BJ (cell line): ENCODE data around the gene CLTCL1. TPM values are rescaled to one million over a fixed set of nuclear protein-coding genes. Genes with fewer than 3 reads are reported as not detected.

Experiments
- CTCF ChIA-PET: fragments of 350-600 bp; formaldehyde crosslinking; extraction: SDS; loops from one replicate; lab custom pipeline; 2021; ENCODE audit warnings: antibody characterized with exemption, inconsistent platforms; lab: Yijun Ruan, JAX
- POLR2A ChIA-PET: fragments of 300-600 bp; sonication (Branson Sonifier 250); formaldehyde crosslinking; extraction: SDS; loops from one replicate; lab custom pipeline; 2021; ENCODE audit warnings: antibody characterized with exemption; lab: Charles Lee
- DNase-seq: peaks from one replicate; pipeline ENCODE4 v3.0.0-alpha.2; 2011; ENCODE audit warnings: low read depth
- H3K27me3 ChIP-seq: 2 replicates; pipeline ENCODE4 v1.6.0; 2011; ENCODE audit warnings: low read length; ENCODE audit not compliant: control insufficient read depth, insufficient read depth
- H3K36me3 ChIP-seq: 2 replicates; pipeline ENCODE4 v1.5.1; 2011; ENCODE audit warnings: low read length; ENCODE audit not compliant: control insufficient read depth, insufficient read depth
- H3K4me3 ChIP-seq: 2 replicates; pipeline ENCODE4 v1.5.1; 2011; ENCODE audit warnings: low read depth, mild to moderate bottlenecking, control low read depth, low read length
- CTCF ChIP-seq: IDR thresholded peaks from 2 replicates; pipeline ENCODE4 v1.5.1; 2011; ENCODE audit warnings: low read depth, mild to moderate bottlenecking, control low read depth, inconsistent platforms, low read length, moderate library complexity; ENCODE audit not compliant: insufficient read depth
- polyA plus RNA-seq: library from polyadenylated mRNA; depleted of rRNA; stranded (reverse); fragments of >200 nt; gene quantifications from 2 replicates; pipeline ENCODE4 v1.2.3, GENCODE V29; 2011

The CLTCL1 gene
- polyA plus RNA-seq, 1 experiment = 14.0 TPM

- DNase-seq = no peak
- CTCF ChIA-PET = no interaction called here
These were observed 114.8 kb downstream of the CLTCL1 start for GRCh38 chr22:19176732-19177131.

GRCh38 chr22:19176175-19176643 lies 115.3 kb downstream of the CLTCL1 start:
- Histone ChIP-seq H3K27me3 (no peaks in the 10 kb centered on the region), H3K4me3 (no peak overlapping the region), H3K36me3 (peaks cover 7% of the 10 kb centered on the region)
- DNase-seq = no peak
- ChIA-PET CTCF (no interaction called here), POLR2A (no interaction called here)
- TF ChIP-seq CTCF = no peak

More at GRCh38 chr22:19176732-19177131, 114.8 kb downstream of the CLTCL1 start:
- Histone ChIP-seq H3K27me3 (no peaks in the 10 kb centered on the region), H3K36me3 (peaks cover 7% of the 10 kb centered on the region), H3K4me3 (no peak overlapping the region)
- POLR2A ChIA-PET = no interaction called here
- TF ChIP-seq CTCF = no peak

GRCh38 chr22:19175602-19176174 lies 115.8 kb downstream of the CLTCL1 start:
- Histone ChIP-seq H3K36me3 (peaks cover 7% of the 10 kb centered on the region), H3K4me3 (no peak overlapping the region), H3K27me3 (no peaks in the 10 kb centered on the region)
- CTCF ChIA-PET = no interaction called here
- POLR2A ChIA-PET = no interaction called here
- DNase-seq = no peak
- no peak for TF ChIP-seq CTCF

- H3K27me3 ChIP-seq = no peaks in the 10 kb centered on the region
- CTCF ChIA-PET = no interaction called here
- DNase-seq = no peak
- POLR2A ChIA-PET = no interaction called here
- TF ChIP-seq CTCF = no peak
- peaks cover 7% of the 10 kb centered on the region for H3K36me3 ChIP-seq
- no peak overlapping the region for H3K4me3 ChIP-seq
These were observed 116.4 kb downstream of the CLTCL1 start for GRCh38 chr22:19175026-19175601.

- no peaks in the 10 kb centered on the region for H3K27me3 ChIP-seq
- H3K4me3 ChIP-seq = no peak overlapping the region
- DNase-seq = no peak
- ChIA-PET POLR2A (interaction anchor here (0.8 kb wide), 1 partner anchor 30 kb away, joined by 3 read pairs; the partner anchor contains the start of gene ESS2), CTCF (no interaction called here)
- peaks cover 7% of the 10 kb centered on the region for H3K36me3 ChIP-seq
- no peak for TF ChIP-seq CTCF
These were observed 117.2 kb downstream of the CLTCL1 start for GRCh38 chr22:19174106-19175025.
